Glomerular visceral epithelial cell (primary cell): ENCODE data around the gene HELZ2.
A peak's percentile ranks its signal among the peaks of the same experiment; 100 is the strongest.

ENCODE experiments used
- DNase-seq: peaks from one replicate; pipeline ENCODE4 v3.0.0-alpha.2; 2016; ENCODE audit errors: extremely low spot score

Gene HELZ2

GRCh38 chr20:63553251-63553932 is 20.6 kb downstream of the HELZ2 start:
- DNase-seq = peak; percentile 84

DNA sequence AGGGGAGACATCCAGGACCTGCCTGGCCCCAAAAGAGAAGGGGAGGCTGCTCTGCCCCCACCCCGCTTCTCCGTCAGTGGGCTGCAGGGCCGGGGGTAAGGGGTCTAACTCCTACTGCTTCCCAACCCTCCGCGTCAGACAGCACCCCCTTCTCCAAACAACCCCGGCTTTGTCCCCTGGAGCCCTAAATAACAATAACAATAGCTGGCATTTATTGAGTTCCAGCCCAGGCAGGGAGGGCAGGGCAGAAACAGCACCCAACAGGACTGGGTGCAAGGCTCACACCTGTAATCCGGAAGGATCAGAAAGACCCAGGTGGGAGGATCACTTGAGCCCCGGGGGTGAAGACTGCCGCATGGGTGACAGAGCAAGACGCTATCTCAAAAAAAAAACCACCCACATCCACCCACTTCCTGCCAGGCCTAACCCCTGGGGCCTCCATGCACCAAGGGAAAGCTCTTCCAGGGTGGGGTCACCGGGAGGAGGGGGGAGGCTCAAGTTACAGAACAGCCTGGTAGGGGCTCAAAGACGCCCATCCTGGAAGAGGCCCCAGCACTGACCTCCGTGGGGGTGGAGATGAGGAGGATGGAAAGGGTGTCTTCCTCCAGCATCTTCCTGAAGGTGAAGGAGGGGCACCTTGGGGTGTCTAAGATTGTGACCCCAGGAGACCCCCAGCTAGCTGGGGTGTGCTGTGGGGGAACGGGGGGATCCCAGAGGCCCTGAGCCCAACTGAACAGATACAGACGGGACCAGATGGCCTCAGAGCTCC is 21.4 kb downstream of the HELZ2 start:
- DNase-seq = peak; percentile 39

- DNase-seq = no peak
Measured at GRCh38 chr20:63551068-63551467, 23.0 kb downstream of the HELZ2 start.

DNA sequence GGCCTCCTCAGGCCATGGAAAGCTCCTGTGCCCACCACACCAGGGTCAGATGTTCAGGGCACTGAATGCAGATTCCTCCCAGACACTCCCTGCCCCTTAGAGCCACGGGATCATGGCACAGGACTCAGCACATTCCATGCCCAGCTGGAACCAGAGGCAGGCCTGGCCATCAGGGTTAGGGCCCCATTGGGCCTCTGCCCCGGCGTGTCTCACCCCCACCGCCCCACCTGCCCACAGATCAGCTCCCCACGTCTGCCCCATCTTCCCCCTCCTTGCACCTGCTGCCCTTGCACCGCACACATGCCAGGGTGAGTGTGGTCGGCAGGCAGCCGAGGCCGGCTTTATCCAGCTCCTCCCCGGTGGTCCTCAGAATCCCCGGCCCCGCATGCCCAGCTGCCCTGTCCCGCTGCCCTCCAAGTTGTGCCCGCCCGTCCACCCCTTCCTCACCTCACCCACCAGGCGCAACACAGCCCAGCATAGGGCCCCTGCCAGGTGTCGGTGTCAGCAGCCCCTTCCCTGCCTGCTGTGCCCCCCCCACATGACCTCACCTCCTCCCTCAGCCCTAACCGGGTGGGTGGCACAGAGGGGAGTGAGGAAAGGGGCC is 24.3 kb downstream of the HELZ2 start:
- DNase-seq = no peak

DNA sequence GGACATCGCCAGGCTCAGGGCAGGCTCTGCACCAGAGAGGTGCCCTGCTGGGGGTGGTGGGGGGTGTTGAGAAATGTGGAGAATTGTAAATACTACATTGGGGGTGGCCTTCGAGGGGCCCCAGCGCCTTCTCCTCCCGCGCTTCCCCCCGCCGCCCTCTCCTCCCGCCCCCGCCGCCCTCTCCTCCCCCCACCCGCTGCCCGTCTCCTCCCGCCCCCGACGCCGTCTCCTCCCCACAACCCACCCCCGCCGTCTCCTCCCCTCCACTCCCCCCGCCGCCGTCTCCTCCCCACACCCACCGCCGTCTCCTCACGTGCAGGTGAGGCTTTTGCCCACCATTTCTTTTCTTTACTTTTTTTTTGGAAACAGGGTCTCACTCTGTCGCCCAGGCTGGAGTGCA is 25.0 kb downstream of the HELZ2 start:
- no peak for DNase-seq

- no peak for DNase-seq
Measured at GRCh38 chr20:63548542-63548941, 25.5 kb downstream of the HELZ2 start.

DNA sequence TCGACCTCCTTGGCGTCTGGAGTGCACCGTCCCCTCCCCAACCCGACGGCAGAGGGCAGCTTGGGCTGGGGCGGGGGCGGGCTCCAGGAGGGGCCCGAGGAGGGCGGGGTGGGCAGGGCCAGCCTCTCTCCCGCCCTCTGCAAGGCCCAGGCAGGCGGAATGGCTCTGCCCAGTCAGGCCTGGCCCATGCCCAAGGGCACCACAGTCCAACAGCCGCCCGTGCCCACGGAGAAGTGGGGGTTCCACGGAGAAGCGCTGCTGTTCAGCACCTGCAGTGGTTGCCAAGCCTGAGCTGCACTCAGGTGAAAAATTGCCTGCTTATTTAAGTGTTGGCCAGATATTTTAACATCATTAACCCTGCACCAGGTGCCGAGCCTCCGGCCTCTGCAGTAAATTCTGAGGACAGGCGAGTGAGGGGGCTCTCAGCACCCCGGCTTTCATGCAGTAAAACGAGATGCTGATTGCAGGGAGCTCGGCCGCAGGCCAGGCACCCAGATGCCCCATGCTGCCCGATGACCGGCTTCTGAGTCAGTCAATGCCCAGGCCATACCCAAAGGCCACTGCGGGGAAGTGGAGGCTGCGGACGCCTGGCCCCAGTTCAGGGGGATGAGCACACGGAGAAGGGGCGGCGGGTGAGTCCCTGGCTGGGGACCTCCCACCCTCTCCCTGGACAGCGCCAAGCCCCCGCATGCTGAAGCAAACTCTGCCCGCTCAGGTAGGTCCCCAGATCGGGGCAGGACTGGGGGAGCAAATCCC is 26.1 kb downstream of the HELZ2 start, which contains the start of gene SRMS:
Gene SRMS (minus strand): TSS at position 25 of the 756 bp plus-strand sequence. CDS start 286 bp downstream, outside the sequence.
- no peak for DNase-seq

GRCh38 chr20:63546956-63547724 is 26.9 kb downstream of the HELZ2 start:
- DNase-seq = no peak

- no peak for DNase-seq
Measured at GRCh38 chr20:63546256-63546955, 27.6 kb downstream of the HELZ2 start.

DNA sequence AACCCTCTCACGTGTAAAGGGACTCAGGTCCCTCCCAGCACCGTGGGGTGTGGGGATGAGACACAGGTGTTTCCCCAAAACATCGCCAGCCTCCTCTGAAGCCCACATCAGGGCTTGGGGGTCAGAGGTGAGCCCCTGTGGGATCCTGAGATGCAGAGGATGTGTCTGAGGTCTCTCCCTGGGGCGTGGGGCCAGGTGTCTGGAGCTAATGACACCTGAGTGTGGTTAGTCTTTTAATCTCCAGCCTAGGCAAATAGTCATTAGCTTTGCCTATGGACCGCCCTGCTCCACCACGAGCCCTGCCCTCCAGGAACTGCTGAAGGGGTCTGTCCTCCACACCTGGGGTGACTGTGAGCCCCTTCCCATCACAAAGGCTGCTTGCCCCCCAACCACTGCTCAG is 28.2 kb downstream of the HELZ2 start:
- DNase-seq = no peak

DNA sequence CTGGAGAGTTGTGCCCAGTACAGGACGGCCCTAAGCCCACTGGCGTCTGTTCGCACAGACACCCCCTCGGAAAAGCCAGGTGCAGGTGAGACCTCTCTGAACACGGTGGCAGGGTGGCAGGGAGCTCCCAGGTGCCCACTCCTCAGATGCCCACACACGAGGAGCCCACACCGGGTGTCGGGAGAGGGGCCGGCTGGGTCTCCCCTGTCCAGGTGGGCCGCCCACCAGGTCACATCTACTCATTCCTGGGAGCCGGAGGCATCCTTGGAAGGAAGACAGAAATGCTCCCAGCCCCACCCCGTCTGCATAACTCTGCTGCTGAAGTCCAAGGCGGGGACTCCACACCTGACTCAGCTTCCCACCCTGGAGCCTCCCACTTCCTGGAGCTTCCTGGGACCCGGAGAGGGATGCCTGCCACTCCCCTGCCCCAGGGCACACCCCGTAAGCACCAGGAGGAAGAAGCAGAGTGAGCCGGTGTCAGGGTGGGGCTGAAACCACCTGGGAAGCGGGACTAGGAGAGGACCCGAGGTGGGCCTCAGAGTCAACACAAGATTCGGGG is 29.0 kb downstream of the HELZ2 start:
- DNase-seq = peak; percentile 55

DNA sequence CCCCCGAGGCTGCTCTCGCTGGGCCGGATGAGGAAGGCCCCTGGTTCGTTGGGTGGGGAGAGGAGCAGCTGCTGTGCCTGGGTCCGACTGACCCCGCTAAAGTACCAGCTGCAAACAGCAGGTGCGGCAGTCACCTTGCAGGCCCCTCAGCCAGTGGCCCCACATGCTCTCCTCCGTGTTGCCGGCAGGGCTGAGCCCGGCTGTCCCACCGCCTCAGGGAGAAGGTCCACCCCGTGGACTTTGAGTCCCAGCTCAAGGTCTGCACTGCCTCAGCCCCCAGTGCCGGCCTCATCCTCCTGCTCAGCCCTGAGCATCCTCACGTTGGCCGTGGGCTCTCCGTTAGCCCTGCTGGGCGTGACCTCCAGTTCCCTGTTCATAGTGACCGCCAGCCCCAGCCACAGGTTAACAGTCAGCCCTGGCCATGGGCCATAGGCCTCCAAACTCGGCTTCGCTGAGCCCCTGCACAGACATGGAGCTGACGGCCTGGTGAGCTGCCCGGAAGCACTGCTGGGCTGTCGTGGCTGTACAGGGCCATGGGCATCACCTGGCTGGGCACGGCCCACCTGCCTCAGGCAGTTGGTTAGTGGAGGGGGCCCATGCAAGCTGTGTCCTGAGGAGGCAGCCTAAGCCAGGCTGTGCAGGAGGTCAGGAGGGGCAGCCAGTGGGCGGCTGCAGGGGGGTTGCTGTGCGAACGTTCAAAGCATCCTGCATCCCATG is 29.6 kb downstream of the HELZ2 start:
- no peak for DNase-seq

- DNase-seq = no peak
Measured at GRCh38 chr20:63543733-63544132, 30.3 kb downstream of the HELZ2 start.

DNA sequence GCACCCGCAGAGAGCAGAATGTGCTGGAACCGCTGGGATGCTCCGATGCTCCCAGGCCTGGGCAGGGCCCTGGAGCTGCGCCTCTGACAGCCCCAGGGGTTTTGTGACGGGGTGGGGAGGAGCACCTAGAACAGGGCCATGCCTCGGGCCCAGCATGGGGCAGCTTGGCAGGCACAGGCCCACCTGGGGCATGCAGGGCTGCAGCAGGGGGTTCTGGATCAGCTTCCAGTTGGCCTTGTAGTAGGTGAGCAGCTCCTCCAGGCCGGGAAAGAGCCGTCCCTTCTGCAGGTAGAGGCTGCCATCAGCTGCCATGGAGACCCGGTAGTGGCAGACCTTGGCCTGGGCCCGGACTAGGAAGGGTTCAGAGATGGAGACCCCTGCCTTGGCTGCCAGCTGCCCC is 30.9 kb downstream of the HELZ2 start:
- no peak for DNase-seq

- DNase-seq = no peak
Measured at GRCh38 chr20:63542696-63543095, 31.3 kb downstream of the HELZ2 start.

GRCh38 chr20:63542031-63542559 is 31.9 kb downstream of the HELZ2 start:
- no peak for DNase-seq

DNA sequence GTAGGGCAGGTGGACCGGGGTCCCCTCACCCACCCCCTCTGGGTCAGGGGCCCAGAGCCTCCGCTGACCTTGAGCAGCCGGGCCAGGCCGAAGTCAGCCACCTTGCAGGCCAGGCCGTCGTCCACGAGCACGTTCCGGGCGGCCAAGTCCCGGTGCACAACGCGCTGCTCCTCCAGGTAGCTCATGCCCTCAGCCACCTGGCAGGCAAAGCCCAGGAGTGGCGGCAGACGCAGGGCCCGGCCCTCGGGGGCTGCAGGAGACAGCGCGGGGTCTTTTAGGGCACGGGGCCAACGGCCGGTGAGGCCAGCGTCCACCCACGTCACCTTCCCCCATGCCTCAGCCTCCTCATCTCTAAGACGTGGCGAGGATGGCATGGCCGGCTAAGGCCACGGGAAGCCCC is 32.7 kb downstream of the HELZ2 start:
- no peak for DNase-seq

- DNase-seq = no peak
Measured at GRCh38 chr20:63540417-63541186, 33.4 kb downstream of the HELZ2 start.
